PFSK-1 (cell line): Measurements from ENCODE around the gene TENM3.

Experiments
- FOXP2 ChIP-seq: optimal IDR thresholded peaks from 2 replicates; pipeline ENCODE3; 2011; ENCODE audit warnings: borderline replicate concordance, control low read depth, inconsistent platforms; ENCODE audit not compliant: insufficient read depth; ENCODE audit errors: extremely low read length, extremely low read depth
- POLR2AphosphoS5 ChIP-seq: IDR thresholded peaks from 2 replicates; pipeline ENCODE4 v1.6.1; 2012; ENCODE audit warnings: low read depth, mild to moderate bottlenecking, control low read depth, low read length, moderate library complexity
- REST ChIP-seq, 2 experiments: IDR thresholded peaks; 2 replicates each; pipeline versions ENCODE4 v1.6.1 to v1.8.0; 2011 to 2012; ENCODE audit warnings: low read depth in 2 of 2, low read length in 2 of 2, control low read depth in 1 of 2, inconsistent platforms in 1 of 2, mild to moderate bottlenecking in 1 of 2, moderate library complexity in 1 of 2; ENCODE audit not compliant: insufficient read depth in 1 of 2
- SIN3A ChIP-seq: IDR thresholded peaks from 2 replicates; pipeline ENCODE4 v1.6.1; 2012; ENCODE audit warnings: mild to moderate bottlenecking, low read length, moderate library complexity, borderline replicate concordance; ENCODE audit not compliant: insufficient read depth
- TAF1 ChIP-seq: IDR thresholded peaks from 2 replicates; pipeline ENCODE4 v1.6.1; 2012; ENCODE audit warnings: low read length, control low read depth, borderline replicate concordance; ENCODE audit not compliant: insufficient read depth

Gene TENM3

GRCh38 chr4:182770996-182771514 is 527.9 kb downstream of the TENM3 start:
- no peak for TF ChIP-seq TAF1
- TF ChIP-seq FOXP2, result no peak
- no peak for TF ChIP-seq SIN3A
- no peak for TF ChIP-seq REST (IDR thresholded peaks at IDR 0.05; ENCODE audit: insufficient read depth in 1 of 2, low read depth in 2 of 2, low read length in 2 of 2)
- no peak for TF ChIP-seq POLR2AphosphoS5

- TF ChIP-seq SIN3A, result no peak
- no peak for TF ChIP-seq TAF1
- TF ChIP-seq REST (IDR thresholded peaks at IDR 0.05; ENCODE audit: insufficient read depth in 1 of 2, low read depth in 2 of 2, low read length in 2 of 2), result no peak
- no peak for TF ChIP-seq POLR2AphosphoS5
- no peak for TF ChIP-seq FOXP2
Observed at GRCh38 chr4:182775075-182775474, 531.9 kb downstream of the TENM3 start.

- TF ChIP-seq FOXP2 (no peak), POLR2AphosphoS5 (no peak), REST (IDR thresholded peaks at IDR 0.05; ENCODE audit: insufficient read depth in 1 of 2, low read depth in 2 of 2, low read length in 2 of 2) (no peak), TAF1 (no peak), SIN3A (no peak)
Observed at GRCh38 chr4:182776376-182777105, 533.3 kb downstream of the TENM3 start.

GRCh38 chr4:182778222-182778982 is 535.2 kb downstream of the TENM3 start:
- no peak for TF ChIP-seq POLR2AphosphoS5
- TF ChIP-seq REST (IDR thresholded peaks at IDR 0.05; ENCODE audit: insufficient read depth in 1 of 2, low read depth in 2 of 2, low read length in 2 of 2), result no peak
- TF ChIP-seq FOXP2, result no peak
- no peak for TF ChIP-seq SIN3A
- no peak for TF ChIP-seq TAF1
